GM21619 (cell line): ENCODE measurements around the gene PDF.

ENCODE experiments used
- ATAC-seq: cut with Tn5 transposase; IDR thresholded peaks from one replicate; pipeline ENCODE4 v1.9.1; 2021; ENCODE audit not compliant: unreplicated experiment

The PDF gene

GRCh38 chr16:69339289-69340094 lies 9.1 kb upstream of the PDF start, which contains the start of the genes COG8 and NIP7:
Gene COG8 (minus strand): TSS chr16:69339564. CDS start chr16:69339552, 12 bp downstream.
Gene NIP7 (plus strand): TSS chr16:69339772. CDS start chr16:69339830, 58 bp downstream.
- ATAC-seq = peak; percentile 89

- ATAC-seq = no peak
Observed at GRCh38 chr16:69338557-69339288, 8.3 kb upstream of the PDF start.

GRCh38 chr16:69334696-69335095 lies 4.3 kb upstream of the PDF start:
- no peak for ATAC-seq

- ATAC-seq = peak; percentile 28
Observed at GRCh38 chr16:69329369-69330285, 761 bp downstream of the PDF start.

GRCh38 chr16:69328854-69329316 lies 1.5 kb downstream of the PDF start:
- no peak for ATAC-seq

- no peak for ATAC-seq
Observed at GRCh38 chr16:69327585-69328310, 2.6 kb downstream of the PDF start.

GRCh38 chr16:69326172-69326873 lies 4.1 kb downstream of the PDF start:
- ATAC-seq = no peak

GRCh38 chr16:69325784-69326171 lies 4.6 kb downstream of the PDF start:
- ATAC-seq = no peak

GRCh38 chr16:69324585-69325253 lies 5.7 kb downstream of the PDF start:
- no peak for ATAC-seq

GRCh38 chr16:69324013-69324531 lies 6.3 kb downstream of the PDF start:
- ATAC-seq = no peak

- ATAC-seq = no peak
Observed at GRCh38 chr16:69323415-69323814, 7.0 kb downstream of the PDF start.

- ATAC-seq = no peak
Observed at GRCh38 chr16:69322343-69322742, 8.0 kb downstream of the PDF start.

- ATAC-seq = no peak
Observed at GRCh38 chr16:69321080-69321479, 9.3 kb downstream of the PDF start.

GRCh38 chr16:69320740-69321073 lies 9.7 kb downstream of the PDF start:
- ATAC-seq = no peak

GRCh38 chr16:69319826-69320739 lies 10.3 kb downstream of the PDF start:
- ATAC-seq = no peak

- no peak for ATAC-seq
Observed at GRCh38 chr16:69319381-69319780, 11.0 kb downstream of the PDF start.

- ATAC-seq = no peak
Observed at GRCh38 chr16:69318911-69319289, 11.5 kb downstream of the PDF start.
